ENCODE measurements around the gene INTS3.
"Not testable (repeated sequence)": the region's sequence is repeated elsewhere in the genome, so short reads cannot be mapped to it uniquely, and the experiment has no call there.

INTS3 gene

GRCh38 chr1:153778824-153779519 is 51.1 kb downstream of the INTS3 start:
- no peak for TF ChIP-seq CTCF (IDR thresholded peaks at IDR 0.05; ENCODE audit: low read depth, low read length, missing control alignments)
- no peak overlapping the region for H3K4me3 ChIP-seq (replicated peaks; ENCODE audit: low read depth, low read length)
- DNase-seq (ENCODE audit: extremely low read depth, low read depth), result no peak

- no peak overlapping the region for H3K4me3 ChIP-seq (replicated peaks; ENCODE audit: low read depth, low read length)
- TF ChIP-seq CTCF (IDR thresholded peaks at IDR 0.05; ENCODE audit: low read depth, low read length, missing control alignments), result no peak
- no peak for DNase-seq (ENCODE audit: extremely low read depth, low read depth)
Measured at GRCh38 chr1:153779781-153780541, 52.1 kb downstream of the INTS3 start.

- TF ChIP-seq CTCF (IDR thresholded peaks at IDR 0.05; ENCODE audit: low read depth, low read length, missing control alignments), result no peak
- no peak overlapping the region for H3K4me3 ChIP-seq (replicated peaks; ENCODE audit: low read depth, low read length)
- DNase-seq (ENCODE audit: extremely low read depth, low read depth), result no peak
Measured at GRCh38 chr1:153780551-153780950, 52.7 kb downstream of the INTS3 start.

- H3K4me3 ChIP-seq (replicated peaks; ENCODE audit: low read depth, low read length), result peak overlapping the region; percentile 52
- not testable (repeated sequence) for DNase-seq (ENCODE audit: extremely low read depth, low read depth)
Measured at GRCh38 chr1:153782648-153783047, 54.8 kb downstream of the INTS3 start.

- no peak for DNase-seq (ENCODE audit: extremely low read depth, low read depth)
- peak overlapping the region; percentile 52 for H3K4me3 ChIP-seq (replicated peaks; ENCODE audit: low read depth, low read length)
- TF ChIP-seq CTCF (IDR thresholded peaks at IDR 0.05; ENCODE audit: low read depth, low read length, missing control alignments), result no peak
Measured at GRCh38 chr1:153783233-153784190, 55.7 kb downstream of the INTS3 start.

- no peak overlapping the region for H3K4me3 ChIP-seq (replicated peaks; ENCODE audit: low read depth, low read length)
Measured at GRCh38 chr1:153786038-153786790, 58.4 kb downstream of the INTS3 start.

More at GRCh38 chr1:153786038-153786790, 58.4 kb downstream of the INTS3 start:
- DNase-seq (ENCODE audit: extremely low read depth, low read depth), result no peak
- no peak for TF ChIP-seq CTCF (IDR thresholded peaks at IDR 0.05; ENCODE audit: low read depth, low read length, missing control alignments)

Measured in HFF-Myc (cell line).